ENCODE results near the gene WBP4. TPM values are rescaled to one million over a fixed set of nuclear protein-coding genes. Genes with fewer than 3 reads are reported as not detected.
"Not testable (repeated sequence)": the region's sequence is repeated elsewhere in the genome, so short reads cannot be mapped to it uniquely, and the experiment has no call there.

WBP4 gene
- polyA plus RNA-seq, 4 donors: 22.3 to 25.2 (median 24.5) TPM

- not testable (repeated sequence) for DNase-seq (ENCODE audit: low read depth in 4 of 4, low spot score in 2 of 4)
These were observed 18.9 kb upstream of the WBP4 start for GRCh38 chr13:41042419-41042818.

DNA sequence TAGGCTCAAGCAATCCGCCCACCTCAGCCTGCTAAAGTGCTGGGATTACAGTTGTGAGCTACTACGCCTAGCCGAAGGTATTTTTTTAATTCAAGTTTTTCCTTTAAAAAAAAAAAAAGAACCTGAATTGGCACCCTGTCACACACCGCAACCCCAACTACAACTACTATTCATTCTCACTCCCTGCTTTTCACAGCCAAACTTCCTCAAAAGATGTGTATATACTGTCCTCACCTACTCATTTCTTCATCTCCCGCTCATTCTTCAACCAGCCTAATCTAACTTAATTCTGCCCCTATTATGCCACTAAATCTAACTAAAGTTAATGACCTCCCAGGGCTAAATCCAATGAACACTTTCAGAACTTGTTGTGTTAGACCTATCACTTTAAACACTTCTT is 12.7 kb upstream of the WBP4 start:
- DNase-seq (ENCODE audit: low read depth in 4 of 4, low spot score in 2 of 4): no peak

GRCh38 chr13:41049480-41050440 is 11.5 kb upstream of the WBP4 start:
- no peak for DNase-seq (ENCODE audit: low read depth in 4 of 4, low spot score in 2 of 4)

GRCh38 chr13:41052441-41052840 is 8.9 kb upstream of the WBP4 start:
- DNase-seq (ENCODE audit: low read depth in 4 of 4, low spot score in 2 of 4): no peak

GRCh38 chr13:41053384-41053826 is 7.9 kb upstream of the WBP4 start:
- no peak for DNase-seq (ENCODE audit: low read depth in 4 of 4, low spot score in 2 of 4)

DNA sequence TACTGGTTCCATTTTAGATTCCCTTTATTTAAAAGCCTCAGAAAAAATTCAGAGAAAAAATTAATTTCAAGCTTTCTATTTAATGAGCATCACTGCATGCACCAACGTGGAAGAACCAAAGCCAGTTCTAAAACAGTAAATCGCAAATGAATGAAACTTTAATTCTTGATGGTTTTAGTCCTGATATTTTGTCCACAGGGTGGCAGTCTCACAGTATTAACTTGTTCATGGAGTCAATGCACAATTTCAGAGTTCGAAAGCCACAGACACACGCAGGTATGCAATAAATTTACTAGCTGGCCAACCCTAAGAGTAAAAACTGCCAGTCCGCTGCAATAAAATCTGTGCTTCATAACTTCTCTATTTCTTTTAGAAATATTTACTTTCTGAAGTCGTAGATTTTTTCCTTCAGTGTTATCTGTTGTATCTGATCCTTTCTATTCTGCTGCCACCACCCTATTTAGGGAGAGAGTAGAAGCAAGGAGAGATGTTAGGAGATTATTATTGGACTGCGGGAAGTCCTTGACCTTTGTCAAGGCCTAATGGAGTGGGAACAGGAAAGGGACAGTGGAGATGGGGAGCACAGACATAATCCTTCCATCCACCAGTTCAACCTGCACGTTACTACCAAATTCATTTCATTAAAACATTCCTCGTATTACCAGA is 7.0 kb upstream of the WBP4 start:
- DNase-seq (ENCODE audit: low read depth in 4 of 4, low spot score in 2 of 4): no peak

DNA sequence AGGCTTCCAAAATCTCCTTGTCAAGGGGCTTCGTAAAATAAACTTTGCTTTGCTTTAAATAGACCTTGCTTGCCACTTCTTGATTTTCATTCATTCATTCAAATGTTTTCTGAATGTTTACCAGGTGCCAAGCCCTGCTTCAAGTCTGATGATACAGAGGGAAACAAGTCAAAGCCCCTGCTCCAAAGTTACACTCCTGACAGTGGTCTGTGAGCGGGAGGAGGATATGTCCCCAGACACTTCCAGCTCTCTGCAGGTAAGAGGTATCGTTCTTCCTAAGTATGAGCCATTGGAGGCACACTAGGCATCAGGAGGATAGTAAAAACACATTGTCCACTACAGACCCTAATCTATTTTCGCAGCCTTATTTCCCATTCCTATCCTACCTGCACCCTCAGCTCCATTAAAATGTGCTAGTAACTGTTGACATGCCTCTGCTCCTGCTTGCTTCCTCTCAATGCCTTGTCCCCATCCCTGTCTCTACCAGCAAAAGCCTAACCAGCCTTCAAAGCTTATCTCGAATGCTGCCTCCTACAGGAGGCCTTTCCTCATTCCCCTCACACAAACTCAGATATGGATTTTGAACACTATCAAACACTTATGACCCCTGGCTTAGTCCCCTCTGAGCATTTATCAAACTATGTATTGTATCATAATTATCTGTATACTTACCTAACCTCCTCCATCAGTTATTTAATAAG is 6.2 kb upstream of the WBP4 start:
- DNase-seq (ENCODE audit: low read depth in 4 of 4, low spot score in 2 of 4): no peak

DNA sequence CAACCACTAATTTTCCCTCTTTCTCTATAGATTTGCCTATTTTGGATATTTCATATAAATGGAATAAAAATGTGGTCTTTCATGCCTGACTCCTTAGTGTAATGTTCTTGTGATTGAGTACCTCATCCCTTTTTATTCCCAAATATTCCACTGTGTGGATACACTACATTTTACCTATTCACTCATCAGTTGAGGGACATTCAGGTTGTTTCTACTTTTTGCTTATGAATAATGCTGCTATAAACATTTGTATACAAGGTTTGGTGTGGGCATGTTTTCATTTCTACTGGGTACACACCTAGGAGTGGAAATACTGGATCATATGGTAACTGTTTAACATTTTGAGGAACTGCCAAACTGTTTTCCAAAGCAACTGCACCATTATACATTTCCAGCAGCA is 5.1 kb upstream of the WBP4 start:
- no peak for DNase-seq (ENCODE audit: low read depth in 4 of 4, low spot score in 2 of 4)

- no peak for DNase-seq (ENCODE audit: low read depth in 4 of 4, low spot score in 2 of 4)
These were observed 4.2 kb upstream of the WBP4 start for GRCh38 chr13:41056826-41057711.

DNA sequence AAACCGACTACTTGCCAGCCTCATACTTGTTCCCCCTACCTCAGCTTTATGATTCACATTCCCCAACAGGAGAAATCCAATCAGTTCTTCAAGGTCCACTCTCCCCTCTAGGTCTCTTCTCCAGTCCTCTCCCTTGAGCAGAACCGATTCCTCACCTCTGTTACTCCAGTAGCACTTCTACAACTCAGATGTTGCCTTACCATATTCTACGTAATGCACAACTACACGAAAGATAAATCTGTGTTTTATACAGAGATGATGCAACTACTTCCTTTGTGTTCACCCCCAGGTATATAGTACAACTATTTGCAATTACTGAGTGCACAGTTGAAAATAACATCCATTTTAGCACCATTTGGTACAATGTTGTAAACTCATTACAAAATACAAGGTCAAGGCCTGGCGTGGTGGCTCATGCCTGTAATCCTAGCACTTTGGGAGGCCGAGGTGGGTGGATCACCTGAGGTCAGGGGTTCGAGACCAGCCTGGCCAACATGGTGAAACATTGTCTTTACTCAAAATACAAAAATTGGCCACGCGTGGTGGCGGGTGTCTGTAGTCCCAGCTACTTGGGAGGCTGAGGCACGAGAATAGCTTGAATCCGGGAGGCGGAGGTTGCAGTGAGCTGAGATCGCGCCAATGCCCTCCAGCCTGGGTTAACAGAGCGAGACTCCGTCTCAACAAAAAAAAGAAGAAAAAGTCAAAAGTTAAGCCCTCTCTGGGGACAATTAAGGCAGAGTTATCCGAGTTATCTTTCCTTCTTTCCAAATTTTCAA is 2.8 kb upstream of the WBP4 start:
- DNase-seq (ENCODE audit: low read depth in 4 of 4, low spot score in 2 of 4): no peak

- DNase-seq (ENCODE audit: low read depth in 4 of 4, low spot score in 2 of 4): peak in 2 of 4 donors; percentile 31 to 67
These were observed 1.7 kb upstream of the WBP4 start for GRCh38 chr13:41059456-41060081.

- peak; percentile 79 to 92 (median 82) for DNase-seq (ENCODE audit: low read depth in 4 of 4, low spot score in 2 of 4)
These were observed 1.1 kb upstream of the WBP4 start for GRCh38 chr13:41060082-41060723.

DNA sequence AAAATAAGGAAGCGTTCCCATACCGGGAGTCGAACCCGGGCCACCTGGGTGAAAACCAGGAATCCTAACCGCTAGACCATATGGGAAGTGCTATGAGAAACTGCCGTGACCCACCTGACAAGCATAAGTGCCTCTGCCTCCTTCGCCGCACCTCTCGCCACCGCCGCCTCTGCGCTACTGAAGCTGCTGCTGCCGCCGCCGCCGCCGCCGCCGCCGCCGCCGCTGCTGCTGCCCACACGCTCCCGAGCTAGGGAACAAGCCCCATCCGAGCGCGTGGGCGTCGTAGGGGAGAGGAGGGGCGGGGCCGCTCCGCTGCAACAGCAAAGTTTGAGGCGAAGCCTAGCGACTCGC is 610 bp upstream of the WBP4 start:
- DNase-seq (ENCODE audit: low read depth in 4 of 4, low spot score in 2 of 4): peak in 3 of 4 donors; percentile 67 to 77 (median 72)

DNA sequence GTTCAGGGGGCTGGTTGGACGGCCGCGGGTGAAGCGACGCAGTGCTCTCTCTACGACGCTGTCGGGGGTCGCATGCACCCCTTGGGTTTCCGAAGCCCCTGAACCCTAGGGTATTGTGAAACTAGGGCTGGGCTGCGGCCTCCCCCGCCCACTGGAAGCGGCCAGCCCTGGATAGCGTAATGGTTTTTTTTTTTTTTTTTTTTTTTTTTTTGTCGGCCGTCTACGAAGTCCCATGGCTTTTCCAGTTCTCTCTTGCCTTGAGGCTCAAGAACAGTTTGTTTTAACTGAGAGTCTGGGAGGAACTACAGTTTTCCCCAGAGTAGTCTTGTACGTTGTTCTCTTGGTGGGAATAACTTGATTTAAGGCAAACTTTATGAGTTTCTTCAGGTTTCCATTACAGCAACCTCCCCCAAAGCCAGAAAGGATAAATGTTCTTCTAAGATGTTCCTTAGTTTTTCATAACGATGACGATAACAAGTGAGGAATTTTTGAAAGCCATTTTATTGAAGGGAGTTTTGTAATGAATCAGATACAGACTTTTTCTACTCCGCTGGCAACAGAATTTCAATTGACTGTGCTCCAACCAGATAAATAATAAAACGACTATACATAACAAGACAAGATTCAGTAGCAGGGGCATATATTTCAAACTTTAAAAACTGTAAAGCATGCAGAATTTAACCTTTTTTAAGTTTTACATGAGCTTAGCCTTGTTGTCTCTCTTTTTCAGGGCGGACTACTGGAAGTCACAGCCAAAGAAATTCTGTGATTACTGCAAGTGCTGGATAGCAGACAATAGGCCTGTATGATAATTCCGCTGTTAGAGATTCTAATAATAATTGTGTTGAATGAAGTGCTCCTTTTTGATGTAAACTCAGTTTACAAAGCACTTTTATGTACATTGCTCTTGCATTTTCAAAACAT is 867 bp downstream of the WBP4 start:
- DNase-seq (ENCODE audit: low read depth in 4 of 4, low spot score in 2 of 4): peak in 3 of 4 donors; percentile 48 to 69 (median 67)

DNA sequence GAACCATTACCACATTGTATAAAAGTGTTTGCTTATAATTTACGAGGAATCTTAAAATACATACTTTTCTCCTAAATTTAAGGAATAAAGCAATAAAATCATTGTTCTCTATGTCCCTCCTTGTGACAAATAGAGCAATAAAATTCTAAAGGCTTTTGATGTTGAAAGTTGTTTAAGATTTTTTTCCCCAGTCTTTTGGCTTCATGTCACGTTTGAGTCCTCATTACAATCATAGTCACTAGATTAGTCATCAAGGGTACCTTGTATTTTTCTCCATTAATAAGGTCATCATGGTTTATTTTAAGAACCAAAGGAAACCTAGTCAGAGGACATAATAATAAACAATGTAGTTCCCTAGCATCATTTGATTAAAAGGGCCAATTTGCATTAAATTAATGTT is 3.2 kb downstream of the WBP4 start:
- no peak for DNase-seq (ENCODE audit: low read depth in 4 of 4, low spot score in 2 of 4)

- no peak for DNase-seq (ENCODE audit: low read depth in 4 of 4, low spot score in 2 of 4)
These were observed 3.8 kb downstream of the WBP4 start for GRCh38 chr13:41065078-41065477.

GRCh38 chr13:41074523-41074922 is 13.2 kb downstream of the WBP4 start:
- DNase-seq (ENCODE audit: low read depth in 4 of 4, low spot score in 2 of 4): no peak
